SK-N-MC (cell line): ENCODE data around the gene PARM1.

ENCODE experiments used
- DNase-seq: peaks from one replicate; pipeline ENCODE4 v3.0.0-alpha.2; 2011; ENCODE audit warnings: low read depth, low spot score
- H3K27ac ChIP-seq: fragments of 200-600 bp; sonication (generic); 2 replicates; pipeline ENCODE4 v1.5.1; 2016; ENCODE audit warnings: mixed run types
- H3K36me3 ChIP-seq: fragments of 200-600 bp; sonication (generic); 2 replicates; pipeline ENCODE4 v1.6.1; 2017; ENCODE audit warnings: antibody characterized with exemption, low read length, mixed read lengths; ENCODE audit not compliant: insufficient read depth
- H3K4me3 ChIP-seq: fragments of 200-600 bp; sonication (generic); 2 replicates; pipeline ENCODE4 v1.5.1; 2016
- H3K9ac ChIP-seq: fragments of 200-600 bp; sonication (generic); 2 replicates; pipeline ENCODE4 v1.8.0; 2017; ENCODE audit warnings: mixed run types, mixed read lengths; ENCODE audit not compliant: insufficient read length
- H3K9me3 ChIP-seq: fragments of 200-600 bp; sonication (generic); 2 replicates; pipeline ENCODE4 v1.6.1; 2017; ENCODE audit warnings: low read depth, mild to moderate bottlenecking, antibody characterized with exemption, low read length, moderate library complexity, mixed read lengths
- EZH2 ChIP-seq: fragments of 200-600 bp; sonication (generic); IDR thresholded peaks from one replicate; pipeline ENCODE4 v1.6.1; 2017; ENCODE audit warnings: antibody characterized with exemption
- FOXP2 ChIP-seq: optimal IDR thresholded peaks from 2 replicates; pipeline ENCODE3; 2011; ENCODE audit warnings: mild to moderate bottlenecking, moderate library complexity; ENCODE audit not compliant: insufficient read depth; ENCODE audit errors: extremely low read length, control extremely low read depth
- POLR2AphosphoS5 ChIP-seq: IDR thresholded peaks from 2 replicates; pipeline ENCODE4 v1.6.1; 2012; ENCODE audit warnings: mild to moderate bottlenecking, low read depth, low read length, borderline replicate concordance

PARM1 gene

GRCh38 chr4:75004755-75005668 lies 72.1 kb downstream of the PARM1 start:
- H3K27ac ChIP-seq, result no peak overlapping the region
- DNase-seq, result no peak
- TF ChIP-seq EZH2 (no peak), POLR2AphosphoS5 (no peak), FOXP2 (no peak)

GRCh38 chr4:75005727-75006126 lies 72.8 kb downstream of the PARM1 start:
- H3K9me3 ChIP-seq, result no peaks in the 10 kb centered on the region
- no peak overlapping the region for H3K27ac ChIP-seq
- H3K36me3 ChIP-seq, result no peaks in the 10 kb centered on the region
- no peak overlapping the region for H3K4me3 ChIP-seq
- no peak overlapping the region for H3K9ac ChIP-seq
- no peak for DNase-seq
- TF ChIP-seq POLR2AphosphoS5, result no peak
- no peak for TF ChIP-seq FOXP2
- no peak for TF ChIP-seq EZH2

More at GRCh38 chr4:75004755-75005668, 72.1 kb downstream of the PARM1 start:
- H3K36me3 ChIP-seq, result no peaks in the 10 kb centered on the region
- H3K9me3 ChIP-seq, result no peaks in the 10 kb centered on the region
- H3K9ac ChIP-seq, result no peak overlapping the region
- no peak overlapping the region for H3K4me3 ChIP-seq

- no peaks in the 10 kb centered on the region; the same call in 1 of the 2 replicates for H3K36me3 ChIP-seq
- H3K27ac ChIP-seq, result no peak overlapping the region
- H3K4me3 ChIP-seq, result no peak overlapping the region
- no peaks in the 10 kb centered on the region for H3K9me3 ChIP-seq
- TF ChIP-seq POLR2AphosphoS5, result no peak
- no peak for TF ChIP-seq FOXP2
- no peak for TF ChIP-seq EZH2
- DNase-seq, result no peak
- no peak overlapping the region for H3K9ac ChIP-seq
Observed at GRCh38 chr4:75007891-75008290, 75.0 kb downstream of the PARM1 start.

GRCh38 chr4:75009138-75009537 lies 76.2 kb downstream of the PARM1 start:
- Histone ChIP-seq H3K27ac (no peak overlapping the region), H3K36me3 (no peaks in the 10 kb centered on the region; the same call in 1 of the 2 replicates), H3K9me3 (no peaks in the 10 kb centered on the region), H3K4me3 (no peak overlapping the region), H3K9ac (no peak overlapping the region)
- TF ChIP-seq FOXP2 (no peak), POLR2AphosphoS5 (no peak), EZH2 (no peak)
- no peak for DNase-seq

- H3K9me3 ChIP-seq, result no peaks in the 10 kb centered on the region
- H3K27ac ChIP-seq, result no peak overlapping the region
- H3K36me3 ChIP-seq, result no peaks in the 10 kb centered on the region; the same call in 1 of the 2 replicates
- DNase-seq, result no peak
- H3K9ac ChIP-seq, result no peak overlapping the region
- no peak for TF ChIP-seq EZH2
- TF ChIP-seq FOXP2, result no peak
- no peak for TF ChIP-seq POLR2AphosphoS5
- no peak overlapping the region for H3K4me3 ChIP-seq
Observed at GRCh38 chr4:75011131-75011795, 78.3 kb downstream of the PARM1 start.

GRCh38 chr4:75015627-75016026 lies 82.7 kb downstream of the PARM1 start:
- no peak for DNase-seq
- no peak for TF ChIP-seq POLR2AphosphoS5
- no peak for TF ChIP-seq FOXP2
- no peak for TF ChIP-seq EZH2
- no peaks in the 10 kb centered on the region; the same call in 1 of the 2 replicates for H3K36me3 ChIP-seq
- no peak overlapping the region for H3K27ac ChIP-seq
- H3K4me3 ChIP-seq, result no peak overlapping the region
- H3K9ac ChIP-seq, result no peak overlapping the region
- H3K9me3 ChIP-seq, result no peaks in the 10 kb centered on the region

GRCh38 chr4:75016472-75016871 lies 83.6 kb downstream of the PARM1 start:
- no peak for DNase-seq

GRCh38 chr4:75018811-75019479 lies 86.0 kb downstream of the PARM1 start:
- no peak for DNase-seq
- Histone ChIP-seq H3K27ac (no peak overlapping the region), H3K9ac (no peak overlapping the region), H3K4me3 (no peak overlapping the region), H3K36me3 (no peaks in the 10 kb centered on the region), H3K9me3 (no peaks in the 10 kb centered on the region)
- TF ChIP-seq EZH2 (no peak), FOXP2 (no peak), POLR2AphosphoS5 (no peak)

More at GRCh38 chr4:75016472-75016871, 83.6 kb downstream of the PARM1 start:
- Histone ChIP-seq H3K27ac (no peak overlapping the region), H3K36me3 (no peaks in the 10 kb centered on the region; the same call in 1 of the 2 replicates), H3K9me3 (no peaks in the 10 kb centered on the region), H3K4me3 (no peak overlapping the region), H3K9ac (no peak overlapping the region)
- TF ChIP-seq POLR2AphosphoS5, result no peak
- TF ChIP-seq FOXP2, result no peak
- no peak for TF ChIP-seq EZH2
